CD4-positive, alpha-beta T cell treated with Interleukin-17A for 4 hours (primary cell): ENCODE data around the gene GSTO1.
"Not testable (repeated sequence)": the region's sequence is repeated elsewhere in the genome, so short reads cannot be mapped to it uniquely, and the experiment has no call there.

Experiments
- DNase-seq: peaks from one replicate; pipeline ENCODE4 v3.0.0-alpha.2; 2020; ENCODE audit warnings: mixed read lengths

Gene GSTO1

GRCh38 chr10:104254493-104255310 lies at the start of gene GSTO1:
GSTO1 (plus strand) TSS chr10:104254892; CDS start chr10:104254929, 37 bp downstream.
- DNase-seq, result peak; percentile 71

- no peak for DNase-seq
Observed at GRCh38 chr10:104208730-104209129, 46.0 kb upstream of the GSTO1 start.

GRCh38 chr10:104209575-104210198 lies 45.0 kb upstream of the GSTO1 start:
- DNase-seq, result peak; percentile 56

GRCh38 chr10:104216631-104217030 lies 38.1 kb upstream of the GSTO1 start:
- no peak for DNase-seq

- no peak for DNase-seq
Observed at GRCh38 chr10:104218751-104219150, 35.9 kb upstream of the GSTO1 start.

- DNase-seq, result no peak
Observed at GRCh38 chr10:104220522-104220921, 34.2 kb upstream of the GSTO1 start.

GRCh38 chr10:104223304-104223703 lies 31.4 kb upstream of the GSTO1 start:
- DNase-seq, result no peak

GRCh38 chr10:104230490-104230889 lies 24.2 kb upstream of the GSTO1 start:
- DNase-seq, result no peak

- DNase-seq, result peak; percentile 99
Observed at GRCh38 chr10:104231784-104232612, 22.7 kb upstream of the GSTO1 start, which contains the start of gene CFAP43. CFAP43 (minus strand) TSS chr10:104232364; CDS start chr10:104232246, 118 bp downstream.

GRCh38 chr10:104232613-104233102 lies 22.0 kb upstream of the GSTO1 start:
- no peak for DNase-seq

GRCh38 chr10:104233817-104234216 lies 20.9 kb upstream of the GSTO1 start:
- DNase-seq, result no peak

GRCh38 chr10:104234934-104235333 lies 19.8 kb upstream of the GSTO1 start:
- DNase-seq, result no peak

GRCh38 chr10:104235801-104236200 lies 18.9 kb upstream of the GSTO1 start:
- no peak for DNase-seq

- DNase-seq, result no peak
Observed at GRCh38 chr10:104240078-104240477, 14.6 kb upstream of the GSTO1 start.

- no peak for DNase-seq
Observed at GRCh38 chr10:104242545-104242944, 12.1 kb upstream of the GSTO1 start.

- DNase-seq, result not testable (repeated sequence)
Observed at GRCh38 chr10:104243009-104243408, 11.7 kb upstream of the GSTO1 start.

GRCh38 chr10:104243512-104243911 lies 11.2 kb upstream of the GSTO1 start:
- DNase-seq, result no peak

- DNase-seq, result no peak
Observed at GRCh38 chr10:104245066-104245632, 9.5 kb upstream of the GSTO1 start.

GRCh38 chr10:104246976-104247375 lies 7.7 kb upstream of the GSTO1 start:
- DNase-seq, result no peak

GRCh38 chr10:104247513-104248146 lies 7.1 kb upstream of the GSTO1 start:
- DNase-seq, result no peak

- not testable (repeated sequence) for DNase-seq
Observed at GRCh38 chr10:104248931-104249330, 5.8 kb upstream of the GSTO1 start.

GRCh38 chr10:104250371-104250770 lies 4.3 kb upstream of the GSTO1 start:
- DNase-seq, result no peak
